HepG2 (cell line): ENCODE measurements around the gene KLF11. TPM values are rescaled to one million over a fixed set of nuclear protein-coding genes. Genes with fewer than 3 reads are reported as not detected.

Source experiments
- ERF ChIP-seq: IDR thresholded peaks from 2 replicates; pipeline ENCODE4 v1.6.1; 2018; ENCODE audit warnings: missing biosample characterization, missing genetic modification reagents
- FOXC1 ChIP-seq: sonication (generic); formaldehyde crosslinking; IDR thresholded peaks from 2 replicates; pipeline ENCODE4 v1.8.0; 2022; ENCODE audit warnings: mild to moderate bottlenecking, missing genetic modification reagents, borderline replicate concordance
- KMT2B ChIP-seq: IDR thresholded peaks from 2 replicates; pipeline ENCODE4 v1.6.1; 2016; ENCODE audit warnings: missing genetic modification reagents, missing compliant biosample characterization
- MXD1 ChIP-seq: sonication (generic); formaldehyde crosslinking; IDR thresholded peaks from 2 replicates; pipeline ENCODE4 v1.4.0; 2020; ENCODE audit warnings: mild to moderate bottlenecking, missing genetic modification reagents
- MXD3 ChIP-seq: IDR thresholded peaks from 2 replicates; pipeline ENCODE4 v1.6.1; 2016; ENCODE audit warnings: mild to moderate bottlenecking, missing biosample characterization, missing genetic modification reagents
- PITX1 ChIP-seq: sonication (generic); formaldehyde crosslinking; IDR thresholded peaks from 2 replicates; pipeline ENCODE4 v1.5.1; 2020; ENCODE audit warnings: mild to moderate bottlenecking, missing genetic modification reagents
- RCOR2 ChIP-seq: IDR thresholded peaks from 2 replicates; pipeline ENCODE4 v1.6.1; 2016; ENCODE audit warnings: missing biosample characterization, missing genetic modification reagents
- SNAPC4 ChIP-seq: sonication (generic); formaldehyde crosslinking; IDR thresholded peaks from 2 replicates; pipeline ENCODE4 v1.4.0; 2020; ENCODE audit warnings: mild to moderate bottlenecking, missing genetic modification reagents
- TBX2 ChIP-seq: sonication (generic); formaldehyde crosslinking; IDR thresholded peaks from 2 replicates; pipeline ENCODE4 v1.5.0; 2020; ENCODE audit warnings: missing genetic modification reagents, mild to moderate bottlenecking, borderline replicate concordance
- TOPORS ChIP-seq: sonication (generic); formaldehyde crosslinking; IDR thresholded peaks from 2 replicates; pipeline ENCODE4 v1.8.0; 2023; ENCODE audit warnings: mild to moderate bottlenecking, missing genetic modification reagents
- ZNF460 ChIP-seq: sonication (generic); formaldehyde crosslinking; IDR thresholded peaks from 2 replicates; pipeline ENCODE4 v1.5.1; 2020; ENCODE audit warnings: missing genetic modification reagents, mild to moderate bottlenecking, borderline replicate concordance
- ZNF589 ChIP-seq: sonication (generic); formaldehyde crosslinking; conservative IDR thresholded peaks from 2 replicates; pipeline ENCODE4 v1.8.0; 2022; ENCODE audit warnings: mild to moderate bottlenecking, moderate library complexity, missing genetic modification reagents
- ZNF639 ChIP-seq: conservative IDR thresholded peaks from 2 replicates; pipeline ENCODE4 v1.6.1; 2018; ENCODE audit warnings: missing genetic modification reagents
- ZUFSP ChIP-seq: sonication (generic); formaldehyde crosslinking; IDR thresholded peaks from 2 replicates; pipeline ENCODE4 v1.9.0; 2021; ENCODE audit warnings: missing genetic modification reagents, mild to moderate bottlenecking, borderline replicate concordance
- ZXDC ChIP-seq: sonication (generic); formaldehyde crosslinking; IDR thresholded peaks from 2 replicates; pipeline ENCODE4 v1.5.0; 2020; ENCODE audit warnings: mild to moderate bottlenecking, missing genetic modification reagents
- polyA plus RNA-seq, 8 experiments: library from polyadenylated mRNA; depleted of rRNA in 3 of 8; stranded (reverse) in 7 of 8; unstranded in 1 of 8; fragments of >200 nt; fragmentation: Illumina TruSeq in 4 of 8; extraction: Trizol in 4 of 8; gene quantifications; 2 replicates each; pipeline versions ENCODE4 v1.2.1 to v1.2.3, GENCODE V29; 2011 to 2016; ENCODE audit warnings: low read depth in 4 of 8, missing spikeins in 1 of 8, mixed read lengths in 1 of 8; ENCODE audit not compliant: insufficient read depth in 1 of 8
- total RNA-seq, 5 experiments: library from RNA; depleted of rRNA; stranded (reverse); fragments of >200 nt; fragmentation: Illumina TruSeq; extraction: Trizol; gene quantifications; 2 replicates each; pipeline ENCODE4 v1.2.3, GENCODE V29; 2016; ENCODE audit warnings: low read depth in 1 of 5

KLF11 gene
- total and polyA plus RNA-seq, 2 of the 13 experiments (the other 11 are each of a cell fraction or from before 2014, with no cell fraction given): 2.5 to 11.8 TPM

- TF ChIP-seq ZNF589 (CRISPR knock-in tag): no peak
- TF ChIP-seq ZUFSP (CRISPR knock-in tag): no peak
- 0 out of 2 replicates have a peak, but pooled peaks have one; percentile 23 for TF ChIP-seq ERF (CRISPR knock-in tag)
- TF ChIP-seq RCOR2 (CRISPR knock-in tag): no peak
- TF ChIP-seq MXD1 (CRISPR knock-in tag): no peak
- peak; percentile 25; the same call in 1 of the 2 replicates for TF ChIP-seq PITX1
- TF ChIP-seq SNAPC4 (CRISPR knock-in tag): no peak
- no peak for TF ChIP-seq ZNF460 (CRISPR knock-in tag)
- no peak for TF ChIP-seq ZNF639
- no peak for TF ChIP-seq MXD3 (CRISPR knock-in tag)
- 0 out of 2 replicates have a peak, but pooled peaks have one; percentile 37 for TF ChIP-seq FOXC1 (CRISPR knock-in tag)
- no peak for TF ChIP-seq ZXDC (CRISPR knock-in tag)
- no peak for TF ChIP-seq KMT2B (CRISPR knock-in tag)
- TF ChIP-seq TBX2 (CRISPR knock-in tag): peak; percentile 11; the same call in 1 of the 2 replicates
- no peak for TF ChIP-seq TOPORS (CRISPR knock-in tag)
Observed at GRCh38 chr2:10057231-10058107, 14.1 kb downstream of the KLF11 start (continued).
